Tibial artery (tissue), 4 donors: ENCODE measurements around the gene PAIP2.

Experiments
- DNase-seq, 2 donors: peaks; one replicate each; pipeline ENCODE4 v3.0.0-alpha.2; 2019
- H3K27ac ChIP-seq, 2 donors: fragments of 200-600 bp; sonication (generic) in 1 of 2; 1 replicate in 1 of 2; 2 replicates in 1 of 2; pipeline ENCODE4 v1.5.1; 2018 to 2019; ENCODE audit warnings: mild to moderate bottlenecking in 1 of 2
- H3K27me3 ChIP-seq, 2 donors: fragments of 200-600 bp; sonication (generic) in 1 of 2; one replicate each; pipeline versions ENCODE4 v1.5.1 to v1.6.0; 2016 to 2019
- H3K36me3 ChIP-seq, 3 donors: fragments of 200-600 bp; sonication (generic) in 2 of 3; one replicate each; pipeline ENCODE4 v1.5.1; 2016 to 2019; ENCODE audit warnings: mild to moderate bottlenecking in 2 of 3
- H3K4me1 ChIP-seq, 4 donors: fragments of 200-600 bp; sonication (generic) in 2 of 4; 1 replicate in 3 of 4; 2 replicates in 1 of 4; pipeline ENCODE4 v1.5.1; 2016 to 2019
- H3K4me3 ChIP-seq, 2 donors: fragments of 200-600 bp; sonication (generic) in 1 of 2; 1 replicate in 1 of 2; 2 replicates in 1 of 2; pipeline ENCODE4 v1.5.1; 2018 to 2019; ENCODE audit warnings: mild to moderate bottlenecking in 2 of 2
- H3K9me3 ChIP-seq, 3 donors: fragments of 200-600 bp; sonication (generic) in 1 of 3; one replicate each; pipeline ENCODE4 v1.5.1; 2016 to 2019
- intact Hi-C: fragments of 100-400 bp; cut with DNase I; formaldehyde crosslinking; loops from one replicate; pipeline ENCODE4 v1.15.0; 2023; ENCODE audit warnings: low total_unique reads
- TF ChIP-seq, protein P1 (sequence below), 2 experiments: fragments of 200-600 bp in 1 of 2; fragments of 450-650 bp in 1 of 2; IDR thresholded peaks; one replicate each; pipeline ENCODE4 v1.5.1; 2017 to 2019; ENCODE audit warnings: antibody characterized with exemption in 2 of 2, mild to moderate bottlenecking in 1 of 2, moderate library complexity in 1 of 2

The PAIP2 gene

DNA sequence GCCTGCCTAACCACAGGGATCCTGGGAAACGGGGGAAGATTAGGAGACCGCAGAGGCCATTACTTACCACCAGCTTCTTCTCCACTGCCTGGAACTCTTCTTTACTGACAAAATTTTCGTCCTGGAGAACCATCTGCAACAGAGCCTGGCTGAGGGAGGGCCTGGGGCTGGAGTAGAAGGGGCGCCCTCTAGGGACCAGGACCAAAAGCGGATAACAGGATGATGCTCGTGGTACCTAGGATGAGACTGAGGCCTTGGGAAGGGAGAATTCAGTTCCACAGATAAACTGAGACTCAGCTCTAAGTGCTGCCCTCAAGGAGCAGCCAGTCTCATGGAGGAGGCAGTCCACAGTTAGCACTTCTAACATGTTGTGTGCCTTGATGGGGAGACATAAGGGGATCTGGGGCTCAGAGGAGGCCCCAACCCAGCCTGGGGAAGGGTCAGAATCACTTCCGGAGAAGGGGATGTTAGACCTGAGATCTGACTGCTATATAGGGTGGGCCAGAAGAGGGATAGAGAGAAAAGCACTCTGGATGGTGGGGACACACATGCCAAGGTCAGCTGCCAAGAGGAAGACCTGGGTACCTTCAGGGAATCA lies 61.0 kb downstream of the PAIP2 start:
- no peaks in the 10 kb centered on the region for H3K27me3 ChIP-seq
- TF ChIP-seq, protein P1, sequence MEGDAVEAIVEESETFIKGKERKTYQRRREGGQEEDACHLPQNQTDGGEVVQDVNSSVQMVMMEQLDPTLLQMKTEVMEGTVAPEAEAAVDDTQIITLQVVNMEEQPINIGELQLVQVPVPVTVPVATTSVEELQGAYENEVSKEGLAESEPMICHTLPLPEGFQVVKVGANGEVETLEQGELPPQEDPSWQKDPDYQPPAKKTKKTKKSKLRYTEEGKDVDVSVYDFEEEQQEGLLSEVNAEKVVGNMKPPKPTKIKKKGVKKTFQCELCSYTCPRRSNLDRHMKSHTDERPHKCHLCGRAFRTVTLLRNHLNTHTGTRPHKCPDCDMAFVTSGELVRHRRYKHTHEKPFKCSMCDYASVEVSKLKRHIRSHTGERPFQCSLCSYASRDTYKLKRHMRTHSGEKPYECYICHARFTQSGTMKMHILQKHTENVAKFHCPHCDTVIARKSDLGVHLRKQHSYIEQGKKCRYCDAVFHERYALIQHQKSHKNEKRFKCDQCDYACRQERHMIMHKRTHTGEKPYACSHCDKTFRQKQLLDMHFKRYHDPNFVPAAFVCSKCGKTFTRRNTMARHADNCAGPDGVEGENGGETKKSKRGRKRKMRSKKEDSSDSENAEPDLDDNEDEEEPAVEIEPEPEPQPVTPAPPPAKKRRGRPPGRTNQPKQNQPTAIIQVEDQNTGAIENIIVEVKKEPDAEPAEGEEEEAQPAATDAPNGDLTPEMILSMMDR (IDR thresholded peaks at IDR 0.05), result no peak
- intact Hi-C loops, result no loop called here
- H3K4me1 ChIP-seq, result peaks cover 0 to 20% (median 10%) of the 10 kb centered on the region in 4 donors
- H3K4me3 ChIP-seq, result no peak overlapping the region
- H3K9me3 ChIP-seq, result no peaks in the 10 kb centered on the region
- H3K27ac ChIP-seq, result peak overlapping the region; percentile 88 to 90
- H3K36me3 ChIP-seq, result no peaks in the 10 kb centered on the region
- no peak for DNase-seq

DNA sequence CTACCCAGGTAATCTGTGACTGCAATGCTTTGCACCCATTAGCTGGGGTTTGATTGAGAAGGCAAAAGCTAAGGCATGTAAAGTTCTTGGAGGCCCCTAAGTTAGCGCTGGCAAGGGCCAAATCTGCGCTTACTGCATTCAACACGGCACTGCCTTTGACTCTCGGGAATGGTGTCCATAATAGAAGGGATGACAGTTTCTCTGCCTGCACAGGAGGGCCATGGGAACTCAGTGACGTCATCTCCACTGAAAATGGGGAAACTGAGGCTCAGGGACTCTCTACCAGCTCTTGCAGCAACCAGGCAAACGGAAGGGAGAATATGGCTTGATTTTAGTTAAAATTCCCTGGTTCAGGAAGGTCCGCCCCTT lies 61.7 kb downstream of the PAIP2 start:
- TF ChIP-seq, protein P1 (IDR thresholded peaks at IDR 0.05), result no peak
- peak overlapping the region; percentile 88 to 90 for H3K27ac ChIP-seq
- H3K9me3 ChIP-seq, result no peaks in the 10 kb centered on the region
- no peaks in the 10 kb centered on the region for H3K36me3 ChIP-seq
- peaks cover 0 to 15% (median 10%) of the 10 kb centered on the region in 4 donors for H3K4me1 ChIP-seq
- H3K27me3 ChIP-seq, result no peaks in the 10 kb centered on the region
- peak overlapping the region; percentile 54 to 59 for H3K4me3 ChIP-seq
- DNase-seq, result no peak
- intact Hi-C loops, result no loop called here

DNA sequence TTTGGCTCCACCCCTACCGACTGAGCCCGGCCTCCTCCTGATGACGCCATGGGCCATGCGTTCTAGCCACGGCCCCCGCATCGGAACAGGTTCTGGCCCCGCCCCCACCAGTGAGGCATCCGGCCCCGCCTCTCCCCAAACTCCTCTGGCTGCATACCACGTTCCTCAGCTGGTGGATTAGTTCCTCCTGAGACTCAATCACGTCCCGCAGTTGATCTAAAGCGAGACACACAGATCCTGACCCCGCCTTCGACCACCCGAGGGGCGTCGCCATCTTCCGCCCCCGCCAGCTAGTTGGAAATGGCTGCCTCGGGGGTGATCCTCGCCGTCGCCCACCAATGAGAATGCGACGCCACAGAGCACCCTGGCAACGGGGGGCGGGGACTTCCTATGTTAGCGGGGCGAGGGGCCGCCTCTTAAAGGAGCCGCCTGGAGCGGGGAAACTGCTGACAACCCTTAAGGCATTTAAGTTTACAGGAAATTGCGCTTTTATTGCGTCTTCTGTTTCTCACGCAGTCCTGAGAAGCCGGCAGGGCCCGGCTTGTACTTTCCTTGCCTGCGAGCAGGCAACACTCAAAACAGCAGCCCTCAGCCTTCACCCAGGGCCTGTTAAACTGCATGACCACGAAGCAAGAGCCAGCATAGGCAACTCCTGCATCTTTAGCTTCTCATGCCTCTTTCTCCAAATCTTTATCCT lies 62.3 kb downstream of the PAIP2 start, which contains the start of gene SPATA24:
Gene SPATA24, minus strand, starts transcription at position 303 of the 697 bp plus-strand sequence. Its CDS starts 29 bp downstream, at position 274.
- H3K4me3 ChIP-seq, result peak within 1 kb of the TSS; percentile 54 to 59
- H3K27me3 ChIP-seq, result no peaks in the 10 kb centered on the region
- intact Hi-C loops, result no loop called here
- DNase-seq, result peak; percentile 98 to 99
- TF ChIP-seq, protein P1 (IDR thresholded peaks at IDR 0.05), result no peak
- no peaks in the 10 kb centered on the region for H3K36me3 ChIP-seq
- no peaks in the 10 kb centered on the region for H3K9me3 ChIP-seq
- peaks cover 0 to 15% (median 10%) of the 10 kb centered on the region in 4 donors for H3K4me1 ChIP-seq
- H3K27ac ChIP-seq, result peak within 1 kb of the TSS; percentile 88 to 90

DNA sequence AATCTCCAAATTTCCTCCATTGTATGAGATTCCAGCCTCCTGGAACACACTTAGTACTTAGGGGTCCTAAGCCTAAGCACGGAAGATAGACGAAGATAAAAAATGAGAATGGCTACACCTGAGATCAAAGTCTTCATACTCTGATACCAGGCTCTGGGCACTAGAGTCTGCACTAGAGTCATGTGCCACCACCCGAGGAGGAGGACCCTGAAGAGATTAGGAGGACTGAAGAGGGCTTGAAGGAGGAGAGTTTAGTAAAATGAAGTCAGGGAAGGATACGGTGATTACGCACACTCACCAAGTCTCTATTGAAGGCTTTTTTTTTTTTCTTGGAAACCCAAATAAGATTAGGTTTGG lies 62.8 kb downstream of the PAIP2 start:
- intact Hi-C loops, result no loop called here
- TF ChIP-seq, protein P1 (IDR thresholded peaks at IDR 0.05), result no peak

DNA sequence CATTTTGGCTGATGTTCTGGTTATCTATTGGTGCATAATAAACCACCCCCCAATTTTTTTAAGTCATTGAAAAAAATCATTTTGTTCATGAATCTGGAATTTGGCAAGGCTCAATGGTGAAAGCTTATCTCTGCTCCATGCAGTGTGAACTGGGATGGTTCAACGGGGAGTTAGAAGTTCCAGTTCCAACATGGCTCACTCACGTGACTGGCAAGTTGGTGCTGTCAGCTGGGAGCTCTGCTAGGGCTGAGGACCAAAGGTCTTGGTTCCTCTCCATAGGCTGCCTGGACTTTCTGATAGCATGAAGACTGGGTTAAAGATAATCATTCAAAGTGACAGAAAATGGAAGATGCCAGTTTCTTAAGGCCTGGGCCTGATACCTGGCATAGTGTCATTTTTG lies 65.3 kb downstream of the PAIP2 start:
- H3K36me3 ChIP-seq, result peaks cover 0 to 4% (median 0%) of the 10 kb centered on the region in 3 donors
- intact Hi-C loops, result no loop called here
- H3K27ac ChIP-seq, result no peak overlapping the region
- H3K4me1 ChIP-seq, result peaks cover 0 to 34% (median 17%) of the 10 kb centered on the region in 4 donors
- no peak overlapping the region for H3K4me3 ChIP-seq
- no peaks in the 10 kb centered on the region for H3K27me3 ChIP-seq
- no peak for DNase-seq
- H3K9me3 ChIP-seq, result no peaks in the 10 kb centered on the region
- TF ChIP-seq, protein P1 (IDR thresholded peaks at IDR 0.05), result no peak

More for the DNA sequence above, 62.8 kb downstream of the PAIP2 start:
- Histone ChIP-seq H3K36me3 (no peaks in the 10 kb centered on the region), H3K27me3 (no peaks in the 10 kb centered on the region), H3K9me3 (no peaks in the 10 kb centered on the region), H3K27ac (peak overlapping the region; percentile 88 to 90), H3K4me1 (peaks cover 0 to 15% (median 10%) of the 10 kb centered on the region in 4 donors), H3K4me3 (peak overlapping the region; percentile 54 to 59)
- DNase-seq, result no peak
